Measurements from ENCODE around the gene ATP5PF.
"Not testable (repeated sequence)": the region's sequence is repeated elsewhere in the genome, so short reads cannot be mapped to it uniquely, and the experiment has no call there.

Gene ATP5PF

DNA sequence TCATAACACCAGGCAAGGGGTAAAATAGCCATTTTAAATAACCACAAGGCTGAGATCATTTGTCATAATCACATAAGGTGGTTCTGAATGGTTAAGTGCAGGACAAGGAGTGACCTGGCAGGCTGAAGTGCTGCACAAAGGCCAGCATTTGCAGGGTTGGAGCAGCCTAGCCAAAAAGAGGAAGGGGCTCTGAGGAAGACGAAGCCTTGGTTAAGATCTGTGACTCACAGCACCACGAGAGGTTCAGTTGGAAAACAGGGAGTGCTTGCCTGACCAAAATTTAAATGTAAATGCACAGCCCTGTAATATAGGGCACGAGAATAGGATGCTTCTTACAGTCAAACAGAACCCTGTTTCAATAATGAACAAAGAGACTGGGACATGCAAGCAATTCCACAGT is 12.1 kb downstream of the ATP5PF start:
- no peak for DNase-seq (ENCODE audit: low read depth)
- H3K4me3 ChIP-seq (ENCODE audit: low read depth, low read length) = no peak overlapping the region
- TF ChIP-seq, protein P1, sequence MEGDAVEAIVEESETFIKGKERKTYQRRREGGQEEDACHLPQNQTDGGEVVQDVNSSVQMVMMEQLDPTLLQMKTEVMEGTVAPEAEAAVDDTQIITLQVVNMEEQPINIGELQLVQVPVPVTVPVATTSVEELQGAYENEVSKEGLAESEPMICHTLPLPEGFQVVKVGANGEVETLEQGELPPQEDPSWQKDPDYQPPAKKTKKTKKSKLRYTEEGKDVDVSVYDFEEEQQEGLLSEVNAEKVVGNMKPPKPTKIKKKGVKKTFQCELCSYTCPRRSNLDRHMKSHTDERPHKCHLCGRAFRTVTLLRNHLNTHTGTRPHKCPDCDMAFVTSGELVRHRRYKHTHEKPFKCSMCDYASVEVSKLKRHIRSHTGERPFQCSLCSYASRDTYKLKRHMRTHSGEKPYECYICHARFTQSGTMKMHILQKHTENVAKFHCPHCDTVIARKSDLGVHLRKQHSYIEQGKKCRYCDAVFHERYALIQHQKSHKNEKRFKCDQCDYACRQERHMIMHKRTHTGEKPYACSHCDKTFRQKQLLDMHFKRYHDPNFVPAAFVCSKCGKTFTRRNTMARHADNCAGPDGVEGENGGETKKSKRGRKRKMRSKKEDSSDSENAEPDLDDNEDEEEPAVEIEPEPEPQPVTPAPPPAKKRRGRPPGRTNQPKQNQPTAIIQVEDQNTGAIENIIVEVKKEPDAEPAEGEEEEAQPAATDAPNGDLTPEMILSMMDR (IDR thresholded peaks at IDR 0.05; ENCODE audit: low read depth, low read length, missing control alignments) = no peak

- TF ChIP-seq, protein P1 (IDR thresholded peaks at IDR 0.05; ENCODE audit: low read depth, low read length, missing control alignments) = no peak
- DNase-seq (ENCODE audit: low read depth) = no peak
- H3K4me3 ChIP-seq (ENCODE audit: low read depth, low read length) = no peak overlapping the region
Observed at GRCh38 chr21:25721987-25722386, 12.7 kb downstream of the ATP5PF start.

DNA sequence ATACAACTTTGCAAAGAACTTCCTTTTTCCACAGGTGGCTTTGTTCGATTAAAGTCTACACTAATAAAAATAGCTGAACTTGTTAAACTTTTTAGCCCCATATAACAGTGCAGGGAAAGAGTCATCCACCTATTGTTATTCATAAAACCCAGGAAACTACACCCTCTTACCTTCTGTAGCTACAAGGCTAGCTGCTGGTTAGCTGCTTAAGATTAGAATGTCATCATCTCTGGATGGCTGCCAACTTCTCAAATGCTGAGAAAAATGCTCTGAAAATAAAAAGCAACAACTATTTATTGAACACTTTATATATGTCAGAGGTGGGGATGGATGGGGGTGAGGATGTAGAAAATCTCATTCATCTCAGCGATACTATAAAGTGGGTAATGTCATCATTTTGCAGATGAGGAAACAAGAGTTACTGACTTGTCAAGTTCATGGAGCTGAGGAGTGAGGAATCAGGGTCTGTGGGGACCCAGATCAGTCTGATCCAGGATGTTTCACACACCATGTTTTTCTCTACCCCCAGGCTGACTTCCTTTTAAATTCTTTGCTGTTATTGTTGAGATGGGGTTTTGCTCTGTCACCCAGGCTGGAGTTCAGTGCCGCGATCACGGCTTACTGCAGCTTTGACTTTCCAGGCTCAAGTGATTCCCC is 17.1 kb downstream of the ATP5PF start:
- no peak for DNase-seq (ENCODE audit: low read depth)
- no peak overlapping the region for H3K4me3 ChIP-seq (ENCODE audit: low read depth, low read length)
- TF ChIP-seq, protein P1 (IDR thresholded peaks at IDR 0.05; ENCODE audit: low read depth, low read length, missing control alignments) = no peak

DNA sequence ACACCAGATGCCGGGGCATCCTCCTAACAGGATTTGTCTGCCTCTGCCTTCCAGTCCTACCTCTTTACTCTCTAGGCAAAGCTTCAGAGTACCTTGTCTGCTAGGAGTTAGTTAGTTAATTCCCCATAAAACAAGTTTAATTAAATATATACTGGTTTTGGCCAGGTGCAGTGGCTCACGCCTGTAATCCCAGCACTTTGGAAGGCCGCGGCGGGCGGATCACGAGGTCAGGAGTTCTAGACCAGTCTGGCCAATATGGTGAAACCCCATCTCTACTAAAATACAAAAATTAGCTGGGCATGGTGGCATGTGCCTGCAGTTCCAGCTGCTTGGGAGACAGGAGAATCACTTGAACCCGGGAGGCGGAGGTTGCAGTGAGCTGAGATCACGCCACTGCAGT is 20.6 kb downstream of the ATP5PF start:
- not testable (repeated sequence) for H3K4me3 ChIP-seq (ENCODE audit: low read depth, low read length); DNase-seq (ENCODE audit: low read depth)

DNA sequence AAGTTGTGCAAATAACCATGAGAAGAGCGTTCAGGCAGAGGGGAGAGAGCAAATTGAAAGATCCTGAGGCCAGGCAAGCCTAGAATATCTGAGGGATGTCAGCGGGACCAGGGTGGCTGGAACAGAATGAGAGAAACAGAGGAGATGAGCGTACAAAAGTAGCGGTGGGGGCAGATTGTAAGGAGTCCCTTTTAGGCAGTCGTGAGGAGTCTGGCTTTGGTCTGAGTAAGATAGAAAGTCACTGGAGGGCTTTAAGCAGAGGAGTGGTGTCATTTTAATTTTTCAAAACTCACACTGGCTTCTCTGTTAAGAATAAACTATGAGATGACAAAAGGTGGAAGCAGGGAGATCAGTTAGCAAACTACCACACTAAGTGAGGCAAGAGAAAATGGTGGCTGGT is 24.2 kb downstream of the ATP5PF start:
- no peak for DNase-seq (ENCODE audit: low read depth)
- TF ChIP-seq, protein P1 (IDR thresholded peaks at IDR 0.05; ENCODE audit: low read depth, low read length, missing control alignments) = no peak
- H3K4me3 ChIP-seq (ENCODE audit: low read depth, low read length) = no peak overlapping the region

DNA sequence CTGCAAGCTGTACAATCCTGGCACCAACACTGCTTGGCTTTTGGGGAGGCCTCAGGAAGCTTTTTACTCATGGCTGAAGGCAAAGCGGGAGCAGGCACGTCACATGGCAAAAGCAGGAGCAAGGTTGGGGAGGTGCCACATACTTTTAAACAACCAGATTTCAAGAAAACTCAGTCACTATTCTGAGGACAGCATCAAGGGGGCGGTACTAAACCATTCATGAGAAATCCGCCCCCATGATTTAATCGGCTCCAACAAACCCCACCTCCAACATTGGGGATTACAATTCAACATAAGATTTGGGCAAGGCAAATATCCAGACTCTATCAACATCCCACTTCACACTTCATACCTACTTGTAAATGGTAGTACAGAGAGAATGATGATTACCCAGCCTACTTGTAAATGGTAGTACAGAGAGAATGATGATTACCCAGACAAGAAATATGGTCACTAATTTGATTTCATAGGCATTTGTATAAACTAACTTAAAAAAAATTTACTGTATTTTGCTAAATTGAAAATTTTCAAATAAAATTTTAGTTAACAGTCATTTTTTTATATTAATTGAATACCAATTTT is 24.9 kb downstream of the ATP5PF start:
- TF ChIP-seq, protein P1 (IDR thresholded peaks at IDR 0.05; ENCODE audit: low read depth, low read length, missing control alignments) = no peak
- H3K4me3 ChIP-seq (ENCODE audit: low read depth, low read length) = no peak overlapping the region
- no peak for DNase-seq (ENCODE audit: low read depth)

GRCh38 chr21:25708467-25709065 is 26.1 kb downstream of the ATP5PF start:
- peak; percentile 24 for DNase-seq (ENCODE audit: low read depth)
- H3K4me3 ChIP-seq (ENCODE audit: low read depth, low read length) = no peak overlapping the region
- TF ChIP-seq, protein P1 (IDR thresholded peaks at IDR 0.05; ENCODE audit: low read depth, low read length, missing control alignments) = peak; percentile 69
